Psoas muscle (tissue), 8 donors: ENCODE measurements around the gene IGFL2. TPM values are rescaled to one million over a fixed set of nuclear protein-coding genes. Genes with fewer than 3 reads are reported as not detected.
"Not testable (repeated sequence)": the region's sequence is repeated elsewhere in the genome, so short reads cannot be mapped to it uniquely, and the experiment has no call there.

ENCODE experiments used
- ATAC-seq, 4 donors: fragments of 200-7000 bp; cut with Tn5 transposase; one replicate each; pipeline ENCODE4 v1.9.1; 2020; ENCODE audit warnings: moderate library complexity in 3 of 4, mild to moderate bottlenecking in 2 of 4
- DNase-seq, 2 donors: peaks; one replicate each; pipeline ENCODE4 v3.0.0-alpha.2; 2020
- H3K27ac ChIP-seq: fragments of 200-600 bp; one replicate; pipeline ENCODE4 v1.8.0; 2022
- H3K27me3 ChIP-seq, 3 donors: fragments of 200-600 bp in 1 of 3; one replicate each; pipeline versions ENCODE4 v1.6.1 to v1.8.0; 2013 to 2022; ENCODE audit warnings: low read length in 2 of 3, mild to moderate bottlenecking in 2 of 3, moderate library complexity in 1 of 3; ENCODE audit not compliant: insufficient read depth in 3 of 3
- H3K36me3 ChIP-seq, 2 donors: fragments of 200-600 bp in 1 of 2; one replicate each; pipeline versions ENCODE4 v1.6.1 to v1.8.0; 2013 to 2022; ENCODE audit warnings: low read depth in 1 of 2, mild to moderate bottlenecking in 1 of 2, moderate library complexity in 1 of 2; ENCODE audit not compliant: insufficient read depth in 1 of 2
- H3K4me1 ChIP-seq: fragments of 200-600 bp; one replicate; pipeline ENCODE4 v1.8.0; 2022
- H3K4me3 ChIP-seq: fragments of 200-600 bp; one replicate; pipeline ENCODE4 v1.8.0; 2022; ENCODE audit warnings: mild to moderate bottlenecking
- H3K9me3 ChIP-seq: fragments of 200-600 bp; one replicate; pipeline ENCODE4 v1.8.0; 2022
- CTCF ChIP-seq: fragments of 200-600 bp; IDR thresholded peaks from one replicate; pipeline ENCODE4 v1.8.0; 2022; ENCODE audit warnings: antibody characterized with exemption
- WGBS, 3 donors: extraction: QIAGEN DNeasy Blood & Tissue Kit; methylation state at CpG; one replicate each; pipeline versions ENCODE4 v1.1.6 to v1.1.7; 2013; 5-methylcytosine and 5-hydroxymethylcytosine counted together
- intact Hi-C, 2 donors: fragments of 100-400 bp; cut with DNase I; formaldehyde crosslinking; loops; one replicate each; pipeline versions ENCODE4 v1.11.0 to v1.14.2; 2022
- polyA plus RNA-seq, 3 donors: library from polyadenylated mRNA; stranded (reverse); fragments of 200-250 nt; gene quantifications; one replicate each; pipeline ENCODE4 v1.2.3, GENCODE V29; 2013
- total RNA-seq, 4 donors: library from RNA; stranded (reverse); fragmentation: NEBNext Ultra II Directional in 2 of 4; extraction: Animal tissue kit (Norgen Biotek cat#: 25700) in 2 of 4; gene quantifications; one replicate each; pipeline versions ENCODE4 v1.2.1 to v1.2.4, GENCODE V29; 2021 to 2023
- donor health status: healthy with polysubstance abuse.
- donor health status: DM: no; HTN: no; CAD: no; lungs with moderate emphysema.
- donor health status: Bipolar disorder and iron deficiency.
- donor health status: healthy.
- donor health status: DM: yes; HTN: yes; CAD: no.
- donor health status: DM: no; HTN: no; CAD: no.
- donor health status: DM: no; HTN: no; CAD: no.
- donor health status: DM: yes; HTN: yes; CAD: no.

The IGFL2 gene
- total and polyA plus RNA-seq, 7 donors, result not detected

GRCh38 chr19:46189971-46190888 lies 42.2 kb downstream of the IGFL2 start:
- H3K9me3 ChIP-seq, result no peaks in the 10 kb centered on the region
- peaks cover 0 to 32% (median 7%) of the 10 kb centered on the region in 3 donors for H3K27me3 ChIP-seq
- 64 to 70% (median 65%) methylated on average over 8 of the region's 8 CpGs for WGBS, 3 donors
- TF ChIP-seq CTCF, result no peak
- no peaks in the 10 kb centered on the region for H3K36me3 ChIP-seq
- H3K4me1 ChIP-seq, result no peaks in the 10 kb centered on the region
- no peak overlapping the region for H3K27ac ChIP-seq
- no peak for ATAC-seq
- intact Hi-C loops, result loop anchor here (1.0 to 5.0 kb wide), 3 partner anchors 107 to 161 kb away; no protein-coding TSS in a partner anchor
- no peak for DNase-seq
- H3K4me3 ChIP-seq, result no peak overlapping the region

- Histone ChIP-seq H3K4me3 (no peak overlapping the region), H3K27me3 (peaks cover 0 to 36% (median 4%) of the 10 kb centered on the region in 3 donors), H3K4me1 (no peaks in the 10 kb centered on the region), H3K27ac (no peak overlapping the region), H3K9me3 (no peaks in the 10 kb centered on the region), H3K36me3 (no peaks in the 10 kb centered on the region)
- DNase-seq (no peak), ATAC-seq (no peak)
- TF ChIP-seq CTCF, result no peak
- 73 to 79% (median 78%) methylated on average over 4 of the region's 4 CpGs for WGBS, 3 donors
- intact Hi-C loops, result no loop called here
Measured at GRCh38 chr19:46191356-46191755, 43.3 kb downstream of the IGFL2 start.

- Histone ChIP-seq H3K4me3 (no peak overlapping the region), H3K4me1 (no peaks in the 10 kb centered on the region)
Measured at GRCh38 chr19:46191972-46192371, 43.9 kb downstream of the IGFL2 start.

GRCh38 chr19:46192626-46192991 lies 44.6 kb downstream of the IGFL2 start:
- WGBS, 3 donors, result 66 to 74% (median 73%) methylated on average over 5 of the region's 5 CpGs
- H3K4me1 ChIP-seq, H3K27ac ChIP-seq, H3K4me3 ChIP-seq, H3K36me3 ChIP-seq, intact Hi-C loops, DNase-seq, H3K9me3 ChIP-seq: not testable (repeated sequence)
- peaks cover 0 to 36% (median 4%) of the 10 kb centered on the region in 3 donors for H3K27me3 ChIP-seq
- peak in 1 of 4 donors; percentile 6 for ATAC-seq

More at GRCh38 chr19:46191972-46192371, 43.9 kb downstream of the IGFL2 start:
- Histone ChIP-seq H3K36me3 (no peaks in the 10 kb centered on the region), H3K9me3 (no peaks in the 10 kb centered on the region), H3K27me3 (peaks cover 0 to 36% (median 4%) of the 10 kb centered on the region in 3 donors), H3K27ac (no peak overlapping the region)
- DNase-seq, result no peak
- intact Hi-C loops, result no loop called here
- 55 to 64% (median 62%) methylated on average over 3 of the region's 3 CpGs for WGBS, 3 donors
- no peak for TF ChIP-seq CTCF
- ATAC-seq, result no peak

- H3K9me3 ChIP-seq, result no peaks in the 10 kb centered on the region
- 27 to 44% (median 28%) methylated on average over 11 of the region's 11 CpGs for WGBS, 3 donors
Measured at GRCh38 chr19:46192992-46193650, 45.1 kb downstream of the IGFL2 start.

More at GRCh38 chr19:46192992-46193650, 45.1 kb downstream of the IGFL2 start:
- no peak overlapping the region for H3K4me3 ChIP-seq
- no peaks in the 10 kb centered on the region for H3K36me3 ChIP-seq
- H3K27me3 ChIP-seq, result peaks cover 0 to 36% (median 4%) of the 10 kb centered on the region in 3 donors
- TF ChIP-seq CTCF, result no peak
- DNase-seq (peak; percentile 51 to 63), ATAC-seq (peak; percentile 79 to 95 (median 89))
- H3K27ac ChIP-seq, result no peak overlapping the region
- H3K4me1 ChIP-seq, result no peaks in the 10 kb centered on the region
- intact Hi-C loops, result no loop called here
